Fibroblast of skin of back (primary cell): ENCODE data around the gene BAX.

Experiments
- DNase-seq: peaks from one replicate; pipeline ENCODE4 v3.0.0-alpha.2; 2013

The BAX gene

GRCh38 chr19:48988286-48988685 lies 33.6 kb downstream of the BAX start:
- DNase-seq = no peak

DNA sequence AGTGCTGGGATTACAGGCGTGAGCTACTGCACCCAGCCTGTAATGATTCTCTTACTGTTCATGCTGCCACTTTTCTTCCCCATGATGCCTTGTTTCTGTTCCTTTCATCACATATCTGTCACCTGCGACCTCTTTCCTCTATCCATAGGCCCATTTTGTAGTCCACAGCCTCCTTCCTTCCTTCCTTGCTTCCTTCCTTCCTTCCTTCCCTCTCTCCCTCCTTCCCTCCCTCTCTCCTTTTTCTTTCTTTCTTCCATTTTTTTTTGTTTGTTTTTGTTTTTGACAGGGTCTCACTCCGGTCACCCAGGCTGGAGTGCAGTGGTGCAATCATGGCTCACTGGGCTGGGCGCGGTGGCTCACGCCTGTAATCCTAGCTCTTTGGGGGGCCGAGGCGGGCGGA lies 34.2 kb downstream of the BAX start:
- DNase-seq = no peak

DNA sequence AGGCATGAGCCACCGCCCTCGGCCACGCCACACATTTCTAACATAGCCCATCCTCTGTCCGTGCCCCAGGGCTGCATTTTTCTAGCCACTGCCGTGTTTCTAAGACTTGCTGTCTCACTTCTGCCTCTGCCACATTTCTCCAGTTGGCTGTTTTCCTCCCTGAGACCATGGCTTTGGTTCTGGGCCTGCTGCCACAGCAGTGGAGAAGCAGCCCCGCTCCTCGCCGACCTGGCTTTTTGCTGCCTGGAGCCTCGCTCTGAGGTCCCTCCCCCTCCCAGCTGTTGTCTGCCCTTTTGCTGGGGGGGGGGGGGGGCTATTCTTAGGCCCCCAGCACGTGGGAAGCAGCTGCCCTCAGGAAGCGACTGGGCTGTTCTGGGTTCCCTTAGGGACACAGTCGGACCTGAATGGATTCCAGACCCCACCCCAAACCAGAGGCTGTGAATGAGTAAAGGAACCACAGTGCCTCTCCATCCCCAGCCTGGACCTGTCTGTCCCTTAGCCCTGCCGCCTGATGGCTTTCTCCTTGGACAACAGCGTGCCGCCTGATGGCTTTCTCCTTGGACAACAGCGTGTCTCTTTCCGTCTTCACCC lies 35.1 kb downstream of the BAX start:
- DNase-seq = no peak

DNA sequence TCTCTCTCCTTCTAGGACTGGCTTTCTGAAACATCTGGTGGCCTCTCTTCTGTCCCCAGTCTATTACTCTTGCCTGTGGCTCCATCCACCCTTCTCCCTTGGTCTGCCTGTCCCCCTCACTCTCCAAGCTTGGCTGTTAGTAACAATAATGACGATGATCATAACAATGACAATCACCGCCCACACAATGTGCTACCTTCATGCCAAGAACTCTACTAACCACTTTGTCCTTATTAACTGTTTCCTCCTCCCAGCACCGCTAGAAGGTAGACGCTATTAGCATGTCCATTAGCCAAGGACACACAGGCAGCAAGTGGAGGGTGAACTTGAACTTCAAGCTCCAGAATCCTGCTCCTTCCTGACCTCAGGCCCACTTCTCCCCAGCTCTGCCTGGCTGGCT lies 35.7 kb downstream of the BAX start:
- DNase-seq = no peak

GRCh38 chr19:48991011-48991609 lies 36.4 kb downstream of the BAX start:
- no peak for DNase-seq

- DNase-seq = peak; percentile 86
Measured at GRCh38 chr19:48991873-48992580, 37.4 kb downstream of the BAX start.

DNA sequence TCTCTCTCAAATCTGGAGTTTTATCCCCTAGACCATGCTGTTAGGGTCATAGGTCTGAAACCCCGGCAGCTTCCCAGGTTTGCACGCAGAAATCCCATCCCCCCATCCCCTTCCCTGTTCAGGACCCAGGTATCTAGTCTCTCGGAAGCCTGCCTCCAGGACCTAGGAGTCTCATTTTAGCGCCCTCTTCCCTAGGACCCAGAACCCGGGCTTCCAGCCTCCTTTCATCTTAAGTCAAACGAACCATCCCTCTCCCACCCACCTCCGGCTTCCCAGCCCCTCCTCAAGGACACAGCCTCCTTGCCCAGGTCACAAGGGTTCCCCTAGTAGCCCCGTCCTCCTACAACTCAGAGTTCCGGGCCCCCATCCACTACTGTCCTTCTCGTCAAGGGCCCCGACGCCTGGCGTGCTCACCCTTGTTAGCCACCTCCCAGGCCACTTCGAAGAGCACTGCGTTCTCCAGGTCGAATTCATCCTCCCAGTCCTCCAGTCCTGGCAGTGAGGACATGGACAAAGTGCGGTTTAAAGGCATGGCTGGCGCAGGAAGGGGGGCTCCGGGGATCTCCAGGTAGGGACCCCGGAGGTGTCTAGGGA lies 38.0 kb downstream of the BAX start:
- no peak for DNase-seq

DNA sequence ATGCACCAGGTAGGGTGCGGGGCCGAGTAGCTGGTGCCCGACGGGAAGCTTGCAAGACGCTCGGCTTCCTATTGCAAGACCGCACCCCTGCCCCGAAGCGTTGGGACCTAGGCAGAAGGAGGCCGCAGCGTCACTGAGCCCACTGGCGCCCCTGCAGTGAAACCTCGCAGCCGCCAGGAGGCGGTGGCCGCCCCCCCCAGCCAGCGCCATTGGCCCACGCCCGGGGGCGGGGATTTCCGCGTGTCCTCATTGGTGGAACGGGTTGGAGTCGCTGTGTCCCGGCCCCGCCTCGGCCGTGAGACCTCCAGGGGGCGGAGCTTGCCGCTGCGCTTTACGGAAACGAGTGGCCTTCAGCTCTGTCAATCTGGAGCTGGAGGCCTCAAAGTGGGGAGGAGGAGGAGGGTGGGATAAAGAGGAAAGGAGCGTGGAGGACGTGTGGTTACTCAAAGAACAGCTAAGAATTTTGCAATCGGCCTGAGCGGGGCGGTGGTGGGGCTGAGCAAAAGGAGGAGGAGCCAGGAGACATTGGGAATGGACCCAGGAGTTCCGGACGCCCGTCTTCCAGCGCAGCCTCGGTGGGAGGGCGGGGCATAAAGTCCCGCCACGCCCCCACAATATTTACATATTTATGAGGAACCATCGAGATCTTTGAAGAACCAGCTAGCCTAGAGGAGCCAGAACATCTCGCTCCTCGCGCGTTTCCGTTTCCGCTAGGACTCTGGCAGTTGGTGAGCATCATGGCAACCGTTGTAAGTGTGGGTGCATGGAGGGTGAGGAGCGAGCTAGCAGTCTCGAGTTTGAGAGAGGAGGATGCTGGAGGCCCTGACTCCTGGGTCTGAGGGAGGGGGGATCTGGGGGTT lies 38.7 kb downstream of the BAX start, which contains the start of the genes GYS1 and RUVBL2:
Gene GYS1 (minus strand): TSS at position 135 of the 860 bp plus-strand sequence. CDS start 197 bp downstream, outside the sequence.
Gene RUVBL2 (plus strand): TSS at position 713 of the 860 bp plus-strand sequence. CDS start 25 bp downstream, at position 738.
- DNase-seq = peak; percentile 100

DNA sequence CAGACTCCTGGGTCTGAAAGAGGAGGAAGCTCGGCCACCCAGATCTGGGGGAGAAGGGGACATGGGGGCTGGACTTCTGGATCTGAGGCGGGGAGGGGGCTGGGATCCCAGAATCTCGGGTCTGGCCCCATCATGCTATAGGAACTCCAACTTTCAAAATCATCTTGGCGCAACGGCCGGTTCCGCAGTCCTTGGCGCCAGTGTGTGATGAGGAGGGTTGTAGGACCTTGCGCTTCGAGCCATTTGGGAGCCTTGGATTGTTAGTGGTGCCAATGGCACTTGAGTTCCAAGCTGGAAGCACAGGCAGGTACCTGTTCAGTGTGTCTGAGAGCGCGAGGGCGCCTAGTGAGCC lies 39.3 kb downstream of the BAX start:
- DNase-seq = no peak

DNA sequence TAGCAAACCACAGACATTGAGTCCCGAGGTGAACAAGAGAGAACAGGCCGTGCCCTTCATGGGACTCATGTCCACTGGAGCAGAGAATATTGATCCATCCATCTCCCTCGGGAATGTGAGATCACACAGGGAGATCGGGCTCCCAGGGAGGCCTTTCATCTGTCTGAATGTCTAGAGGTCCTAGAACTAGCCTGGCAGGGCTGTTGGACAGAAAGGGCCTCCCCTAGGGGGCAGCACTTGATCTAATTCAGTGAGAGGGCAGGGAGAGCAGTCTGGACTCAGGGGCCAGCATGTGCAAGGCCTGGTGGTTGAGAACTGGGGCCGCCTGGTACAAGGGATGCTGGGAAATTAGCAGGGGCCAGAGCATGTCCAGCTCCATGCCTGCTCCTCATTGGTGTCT lies 43.3 kb downstream of the BAX start:
- peak; percentile 69 for DNase-seq

- DNase-seq = peak; percentile 71
Measured at GRCh38 chr19:48999481-49000325, 45.0 kb downstream of the BAX start.

GRCh38 chr19:49004133-49004532 lies 49.5 kb downstream of the BAX start:
- no peak for DNase-seq

GRCh38 chr19:49004964-49005614 lies 50.4 kb downstream of the BAX start:
- DNase-seq = no peak

- no peak for DNase-seq
Measured at GRCh38 chr19:49006905-49007304, 52.2 kb downstream of the BAX start.

DNA sequence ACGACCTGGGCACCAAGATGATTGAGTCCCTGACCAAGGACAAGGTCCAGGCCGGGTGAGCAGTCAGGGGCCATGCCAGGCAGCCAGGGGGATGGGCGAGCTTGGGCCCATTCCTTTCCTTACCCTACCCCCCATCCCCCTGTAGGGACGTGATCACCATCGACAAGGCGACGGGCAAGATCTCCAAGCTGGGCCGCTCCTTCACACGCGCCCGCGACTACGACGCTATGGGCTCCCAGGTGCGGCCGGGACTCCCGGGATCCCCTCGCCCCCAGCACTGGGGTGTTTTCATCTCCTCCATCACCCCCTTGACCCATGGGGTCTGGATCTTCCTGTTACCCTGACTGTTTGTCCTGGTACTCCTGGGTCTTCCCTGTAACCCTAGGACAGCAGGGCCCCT lies 55.2 kb downstream of the BAX start:
- no peak for DNase-seq

DNA sequence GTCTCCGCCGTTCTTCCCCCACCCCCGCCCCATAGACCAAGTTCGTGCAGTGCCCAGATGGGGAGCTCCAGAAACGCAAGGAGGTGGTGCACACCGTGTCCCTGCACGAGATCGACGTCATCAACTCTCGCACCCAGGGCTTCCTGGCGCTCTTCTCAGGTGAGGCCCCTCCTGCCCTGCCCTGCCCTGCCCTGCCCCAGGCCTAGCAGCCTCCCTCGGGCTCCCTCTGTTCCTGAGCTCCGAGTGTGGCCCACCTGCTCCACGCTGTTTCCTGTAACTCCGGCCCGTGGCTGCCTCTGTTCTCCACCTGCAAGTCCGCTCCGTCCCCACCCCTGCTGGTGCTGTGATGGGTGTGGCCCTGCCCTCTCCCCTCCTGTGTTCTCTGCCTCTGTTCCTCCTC lies 55.8 kb downstream of the BAX start:
- no peak for DNase-seq

GRCh38 chr19:49011194-49011593 lies 56.5 kb downstream of the BAX start:
- DNase-seq = no peak
